Smooth muscle cell (in vitro differentiated cells): ENCODE measurements around the gene RNF19B. TPM values are rescaled to one million over a fixed set of nuclear protein-coding genes. Genes with fewer than 3 reads are reported as not detected.

Experiments
- DNase-seq: peaks from one replicate; lab custom pipeline; 2025; ENCODE audit not compliant: unreplicated experiment; lab: John Stamatoyannopoulos, UW
- H2AFZ ChIP-seq: fragments of 200-600 bp; sonication (generic); 2 replicates; pipeline ENCODE4 v1.6.0; 2016; ENCODE audit warnings: antibody characterized with exemption, low read depth, mild to moderate bottlenecking
- H3F3A ChIP-seq: fragments of 200-600 bp; sonication (generic); 2 replicates; pipeline ENCODE4 v1.6.0; 2017; ENCODE audit warnings: antibody characterized with exemption, low read depth
- H3K27ac ChIP-seq: fragments of 200-600 bp; sonication (generic); 2 replicates; pipeline ENCODE4 v1.5.1; 2016; ENCODE audit warnings: low read depth, mild to moderate bottlenecking
- H3K27me3 ChIP-seq: fragments of 200-600 bp; sonication (generic); 2 replicates; pipeline ENCODE4 v1.6.1; 2016; ENCODE audit warnings: low read depth, mild to moderate bottlenecking
- H3K36me3 ChIP-seq: fragments of 200-600 bp; sonication (generic); 2 replicates; pipeline ENCODE4 v1.5.1; 2016; ENCODE audit warnings: low read depth
- H3K4me1 ChIP-seq: fragments of 200-600 bp; sonication (generic); 2 replicates; pipeline ENCODE4 v1.5.1; 2016; ENCODE audit warnings: low read depth
- H3K4me2 ChIP-seq: fragments of 200-600 bp; sonication (generic); 2 replicates; pipeline ENCODE4 v1.6.0; 2016; ENCODE audit warnings: mild to moderate bottlenecking
- H3K4me3 ChIP-seq: fragments of 200-600 bp; sonication (generic); 2 replicates; pipeline ENCODE4 v1.5.1; 2016; ENCODE audit warnings: mild to moderate bottlenecking
- H3K79me2 ChIP-seq: fragments of 200-600 bp; sonication (generic); 2 replicates; pipeline ENCODE4 v1.6.0; 2016; ENCODE audit warnings: low read depth, mild to moderate bottlenecking
- H3K9ac ChIP-seq: fragments of 200-600 bp; sonication (generic); 2 replicates; pipeline ENCODE4 v1.6.0; 2016; ENCODE audit warnings: low read depth
- H3K9me3 ChIP-seq: fragments of 200-600 bp; sonication (generic); replicated peaks from 2 replicates; pipeline ENCODE4 v1.5.1; 2016; ENCODE audit warnings: low read depth
- H4K20me1 ChIP-seq: fragments of 200-600 bp; sonication (generic); 2 replicates; pipeline ENCODE4 v1.6.0; 2016; ENCODE audit warnings: low read depth
- WGBS: methylation state at CpG from one replicate; pipeline ENCODE4 v1.1.7; 2016; ENCODE audit warnings: low lambda C conversion rate; 5-methylcytosine and 5-hydroxymethylcytosine counted together
- polyA plus RNA-seq: library from polyadenylated mRNA; unstranded; fragments of >200 nt; fragmentation: Nextera tagmentation; extraction: Ambion mirVana; gene quantifications from 2 replicates; pipeline ENCODE4 v1.2.1, GENCODE V29; 2016
- total RNA-seq: library from RNA; depleted of rRNA; stranded (reverse); fragments of >200 nt; gene quantifications from 2 replicates; pipeline ENCODE4 v1.2.3, GENCODE V29; 2014
- TF ChIP-seq, protein P1 (sequence below): fragments of 200-600 bp; sonication (generic); IDR thresholded peaks from 2 replicates; pipeline ENCODE4 v1.5.1; 2017; ENCODE audit warnings: borderline replicate concordance, mild to moderate bottlenecking, antibody characterized with exemption; ENCODE audit not compliant: insufficient read depth, poor library complexity, severe bottlenecking

RNF19B gene
- total and polyA plus RNA-seq, 2 experiments from 2014 or later, result 11.2 to 12.3 TPM

DNA sequence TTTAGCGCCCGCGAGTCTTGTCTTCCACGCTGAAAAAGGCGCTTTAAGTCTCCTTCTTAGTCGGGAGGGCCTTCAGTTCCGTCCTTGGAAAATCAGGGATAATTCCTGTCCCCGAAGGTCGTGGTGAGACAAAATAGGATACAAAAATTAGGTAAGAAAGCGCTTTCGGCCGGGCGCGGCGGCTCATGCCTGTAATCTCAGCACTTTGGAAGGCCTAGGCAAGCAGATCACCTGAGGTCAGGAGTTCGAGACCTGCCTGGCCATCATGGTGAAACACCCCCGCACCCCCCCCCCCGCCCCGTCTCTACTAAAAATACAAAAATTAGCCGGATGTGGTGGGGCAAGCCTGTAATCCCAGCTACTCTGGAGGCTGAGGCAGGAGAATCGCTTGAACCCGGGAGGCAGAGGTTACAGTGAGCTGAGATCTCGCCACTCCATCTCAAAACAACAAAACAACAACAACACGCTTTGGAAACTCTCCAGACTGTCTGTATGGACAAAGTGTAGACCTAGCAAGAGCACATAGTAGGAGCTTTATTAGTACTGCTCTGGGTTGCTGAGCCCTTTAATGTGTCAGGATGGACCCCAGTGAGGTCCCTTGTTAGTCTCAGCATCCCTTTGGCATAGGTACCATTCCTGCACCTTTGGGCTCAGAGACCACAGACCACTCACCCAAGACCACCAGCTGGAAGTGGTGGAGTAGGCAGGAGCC is 62.6 kb downstream of the RNF19B start:
- Histone ChIP-seq H3K4me3 (peak overlapping the region; percentile 69), H3F3A (peaks cover 6% of the 10 kb centered on the region), H4K20me1 (no peaks in the 10 kb centered on the region), H3K36me3 (no peaks in the 10 kb centered on the region), H3K4me2 (peak overlapping the region; percentile 88), H3K9me3 (no peaks in the 10 kb centered on the region), H3K9ac (peak overlapping the region; percentile 64), H3K79me2 (no peaks in the 10 kb centered on the region), H2AFZ (peak overlapping the region; percentile 96), H3K27ac (no peak overlapping the region), H3K4me1 (peaks cover 5% of the 10 kb centered on the region), H3K27me3 (no peaks in the 10 kb centered on the region)
- TF ChIP-seq, protein P1, sequence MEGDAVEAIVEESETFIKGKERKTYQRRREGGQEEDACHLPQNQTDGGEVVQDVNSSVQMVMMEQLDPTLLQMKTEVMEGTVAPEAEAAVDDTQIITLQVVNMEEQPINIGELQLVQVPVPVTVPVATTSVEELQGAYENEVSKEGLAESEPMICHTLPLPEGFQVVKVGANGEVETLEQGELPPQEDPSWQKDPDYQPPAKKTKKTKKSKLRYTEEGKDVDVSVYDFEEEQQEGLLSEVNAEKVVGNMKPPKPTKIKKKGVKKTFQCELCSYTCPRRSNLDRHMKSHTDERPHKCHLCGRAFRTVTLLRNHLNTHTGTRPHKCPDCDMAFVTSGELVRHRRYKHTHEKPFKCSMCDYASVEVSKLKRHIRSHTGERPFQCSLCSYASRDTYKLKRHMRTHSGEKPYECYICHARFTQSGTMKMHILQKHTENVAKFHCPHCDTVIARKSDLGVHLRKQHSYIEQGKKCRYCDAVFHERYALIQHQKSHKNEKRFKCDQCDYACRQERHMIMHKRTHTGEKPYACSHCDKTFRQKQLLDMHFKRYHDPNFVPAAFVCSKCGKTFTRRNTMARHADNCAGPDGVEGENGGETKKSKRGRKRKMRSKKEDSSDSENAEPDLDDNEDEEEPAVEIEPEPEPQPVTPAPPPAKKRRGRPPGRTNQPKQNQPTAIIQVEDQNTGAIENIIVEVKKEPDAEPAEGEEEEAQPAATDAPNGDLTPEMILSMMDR, result no peak
- DNase-seq, result no peak
- WGBS, result 50% methylated on average over 24 of the region's 24 CpGs

DNA sequence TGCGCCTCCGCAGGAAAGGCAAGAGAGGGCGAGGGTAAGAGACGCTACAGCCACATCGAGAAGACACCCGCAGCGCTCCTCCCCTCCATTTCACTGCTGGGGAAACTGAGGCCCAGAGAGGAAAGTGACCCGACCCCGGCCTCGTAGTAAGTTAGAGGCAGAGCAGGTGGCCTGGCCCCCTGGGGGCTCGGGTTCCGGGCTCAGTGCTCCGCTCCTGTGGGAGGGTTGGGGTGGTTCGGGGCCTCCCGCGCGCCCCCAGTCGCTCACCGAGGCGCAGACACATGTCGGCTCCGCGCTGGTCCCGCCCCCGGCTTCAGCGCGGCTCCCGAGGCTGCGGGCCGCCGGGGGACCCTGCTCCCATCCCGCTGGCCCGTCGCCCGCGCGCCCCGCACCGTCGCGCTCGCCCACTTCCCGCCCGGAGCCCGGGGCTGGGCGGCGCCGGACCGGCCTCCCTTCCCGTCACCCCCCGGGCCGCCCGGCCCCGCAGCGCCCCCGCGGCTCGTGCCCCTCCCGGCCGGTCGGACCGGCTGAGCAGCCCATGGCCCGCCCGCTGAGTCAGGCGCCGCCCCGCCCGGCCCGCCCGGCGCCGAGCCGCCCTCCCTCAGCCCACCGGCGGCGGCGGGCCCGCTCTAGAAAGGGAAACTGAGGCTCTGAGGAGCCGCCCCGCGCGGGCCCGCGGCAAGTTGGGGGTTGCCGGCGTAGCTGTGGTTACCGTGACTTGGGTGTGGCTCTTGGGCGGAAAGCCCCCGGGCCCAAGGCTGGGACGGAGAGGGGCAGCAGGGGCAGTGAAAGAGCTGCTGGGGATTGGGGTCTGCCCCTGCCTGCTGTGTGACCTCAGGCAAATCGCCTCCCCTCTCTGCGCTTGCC is 63.4 kb downstream of the RNF19B start, which contains the start of gene TMEM54:
TMEM54 (minus strand) TSS at position 434 of the 867 bp plus-strand sequence; CDS start at position 283, 151 bp downstream.
- Histone ChIP-seq H3K9me3 (no peaks in the 10 kb centered on the region), H4K20me1 (no peaks in the 10 kb centered on the region), H3K27ac (no peak within 1 kb of the TSS), H3K4me2 (peak within 1 kb of the TSS; percentile 88), H3K79me2 (no peaks in the 10 kb centered on the region), H2AFZ (peak within 1 kb of the TSS; percentile 96), H3K36me3 (no peaks in the 10 kb centered on the region), H3K9ac (peak within 1 kb of the TSS; percentile 64), H3K4me1 (peaks cover 5% of the 10 kb centered on the region), H3F3A (peaks cover 6% of the 10 kb centered on the region), H3K4me3 (peak within 1 kb of the TSS; percentile 69), H3K27me3 (no peaks in the 10 kb centered on the region)
- no peak for DNase-seq
- WGBS, result 4% methylated on average over 35 of the region's 92 CpGs
- TF ChIP-seq, protein P1, result no peak

DNA sequence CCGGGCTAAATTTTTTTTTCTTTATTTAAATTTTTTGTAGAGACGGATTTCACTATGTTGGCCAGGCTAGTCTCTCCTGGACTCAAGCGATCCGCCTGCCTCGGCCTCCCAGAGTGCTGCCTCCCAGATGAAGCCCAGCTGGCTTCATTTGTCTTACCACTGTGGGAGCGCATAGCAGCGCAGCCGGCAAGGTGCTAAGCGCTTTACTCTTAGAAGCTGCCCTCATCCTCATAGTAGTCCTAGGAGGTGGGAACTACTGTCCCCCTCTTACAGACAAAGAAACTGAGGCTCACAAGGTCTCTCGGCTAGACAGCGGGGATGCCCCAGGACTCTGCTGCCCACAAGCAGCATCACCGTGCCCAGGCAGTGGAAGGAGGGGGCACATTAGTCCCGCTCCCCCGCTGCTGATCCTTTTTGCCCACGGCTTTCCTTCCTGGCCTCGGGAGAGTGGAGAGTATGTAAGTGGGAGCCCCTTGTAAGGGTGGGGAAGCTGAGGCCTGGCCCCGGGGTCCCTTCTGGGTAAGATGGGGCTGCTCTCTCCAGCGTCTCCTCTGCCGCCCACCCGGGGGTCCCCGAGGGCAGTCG is 64.1 kb downstream of the RNF19B start:
- 31% methylated on average over 22 of the region's 22 CpGs for WGBS
- DNase-seq, result no peak
- H3F3A ChIP-seq, result peaks cover 6% of the 10 kb centered on the region
- no peak overlapping the region for H3K27ac ChIP-seq
- TF ChIP-seq, protein P1, result no peak
- H3K4me1 ChIP-seq, result peaks cover 5% of the 10 kb centered on the region
- H3K4me3 ChIP-seq, result peak overlapping the region; percentile 69
- no peaks in the 10 kb centered on the region for H3K36me3 ChIP-seq
- peak overlapping the region; percentile 61 for H2AFZ ChIP-seq
- H4K20me1 ChIP-seq, result no peaks in the 10 kb centered on the region
- peak overlapping the region; percentile 32 for H3K9ac ChIP-seq
- peak overlapping the region; percentile 88 for H3K4me2 ChIP-seq
- H3K27me3 ChIP-seq, result no peaks in the 10 kb centered on the region
- no peaks in the 10 kb centered on the region for H3K79me2 ChIP-seq
- no peaks in the 10 kb centered on the region for H3K9me3 ChIP-seq
